IMR-90 (cell line): Measurements from ENCODE around the gene CALN1.

Experiments
- CEBPB ChIP-seq: IDR thresholded peaks from 2 replicates; pipeline ENCODE4 v1.6.1; 2012; ENCODE audit warnings: low read depth, low read length, improper control_type of control experiment
- ELK1 ChIP-seq: fragments of 150-350 bp; IDR thresholded peaks from 2 replicates; pipeline ENCODE4 v1.6.1; 2016; ENCODE audit warnings: low read depth, mild to moderate bottlenecking, low read length, moderate library complexity, borderline replicate concordance
- NFE2L2 ChIP-seq: fragments of 150-350 bp; IDR thresholded peaks from 2 replicates; pipeline ENCODE4 v1.6.1; 2016; ENCODE audit warnings: low read depth, mild to moderate bottlenecking, low read length
- POLR2A ChIP-seq: IDR thresholded peaks from 2 replicates; pipeline ENCODE4 v1.6.1; 2012; ENCODE audit warnings: mild to moderate bottlenecking, low read depth, low read length
- RAD21 ChIP-seq: IDR thresholded peaks from 2 replicates; pipeline ENCODE4 v1.6.1; 2012; ENCODE audit warnings: low read length, improper control_type of control experiment
- RFX5 ChIP-seq: IDR thresholded peaks from 2 replicates; pipeline ENCODE4 v1.8.0; 2012; ENCODE audit warnings: low read depth, mild to moderate bottlenecking, low read length, moderate library complexity
- TF ChIP-seq, protein P1 (sequence below): conservative IDR thresholded peaks from 2 replicates; pipeline ENCODE4 v1.5.1; 2012; ENCODE audit warnings: mild to moderate bottlenecking, low read depth, low read length, improper control_type of control experiment

GRCh38 chr7:72058579-72058978 is 353.6 kb downstream of the CALN1 start:
- TF ChIP-seq, protein P1, sequence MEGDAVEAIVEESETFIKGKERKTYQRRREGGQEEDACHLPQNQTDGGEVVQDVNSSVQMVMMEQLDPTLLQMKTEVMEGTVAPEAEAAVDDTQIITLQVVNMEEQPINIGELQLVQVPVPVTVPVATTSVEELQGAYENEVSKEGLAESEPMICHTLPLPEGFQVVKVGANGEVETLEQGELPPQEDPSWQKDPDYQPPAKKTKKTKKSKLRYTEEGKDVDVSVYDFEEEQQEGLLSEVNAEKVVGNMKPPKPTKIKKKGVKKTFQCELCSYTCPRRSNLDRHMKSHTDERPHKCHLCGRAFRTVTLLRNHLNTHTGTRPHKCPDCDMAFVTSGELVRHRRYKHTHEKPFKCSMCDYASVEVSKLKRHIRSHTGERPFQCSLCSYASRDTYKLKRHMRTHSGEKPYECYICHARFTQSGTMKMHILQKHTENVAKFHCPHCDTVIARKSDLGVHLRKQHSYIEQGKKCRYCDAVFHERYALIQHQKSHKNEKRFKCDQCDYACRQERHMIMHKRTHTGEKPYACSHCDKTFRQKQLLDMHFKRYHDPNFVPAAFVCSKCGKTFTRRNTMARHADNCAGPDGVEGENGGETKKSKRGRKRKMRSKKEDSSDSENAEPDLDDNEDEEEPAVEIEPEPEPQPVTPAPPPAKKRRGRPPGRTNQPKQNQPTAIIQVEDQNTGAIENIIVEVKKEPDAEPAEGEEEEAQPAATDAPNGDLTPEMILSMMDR: no peak
- TF ChIP-seq POLR2A (no peak), ELK1 (no peak), RAD21 (no peak), RFX5 (no peak), NFE2L2 (no peak), CEBPB (no peak)
